GM12878 (cell line): Measurements from ENCODE around the gene CYP1A2. TPM values are rescaled to one million over a fixed set of nuclear protein-coding genes. Genes with fewer than 3 reads are reported as not detected.

Source experiments
- ASH2L ChIP-seq: fragments of 300-600, 200-600 bp; sonication (generic); IDR thresholded peaks from 2 replicates; pipeline ENCODE4 v1.6.1; 2017; ENCODE audit warnings: low read depth, mild to moderate bottlenecking, borderline replicate concordance
- CBFB ChIP-seq: IDR thresholded peaks from 2 replicates; pipeline ENCODE4 v1.6.1; 2016; ENCODE audit warnings: antibody characterized with exemption, low read depth
- CHD4 ChIP-seq: fragments of 200-600 bp; sonication (generic); IDR thresholded peaks from 2 replicates; pipeline ENCODE4 v1.6.1; 2016; ENCODE audit warnings: mild to moderate bottlenecking
- EGR1 ChIP-seq, 2 experiments: IDR thresholded peaks; 1 replicate in 1 of 2; 2 replicates in 1 of 2; pipeline ENCODE4 v1.6.1; 2011 to 2012; ENCODE audit warnings: low read depth in 2 of 2, low read length in 2 of 2, borderline replicate concordance in 1 of 2, mild to moderate bottlenecking in 1 of 2, moderate library complexity in 1 of 2
- GATAD2B ChIP-seq: fragments of 450-650 bp; conservative IDR thresholded peaks from 2 replicates; pipeline ENCODE4 v1.6.1; 2017; ENCODE audit warnings: low read depth, mild to moderate bottlenecking, moderate library complexity
- IKZF2 ChIP-seq, 2 experiments: fragments of 450-650 bp; IDR thresholded peaks; 2 replicates each; pipeline ENCODE4 v1.6.1; 2017; ENCODE audit warnings: mild to moderate bottlenecking in 2 of 2, moderate library complexity in 2 of 2
- MXI1 ChIP-seq: fragments of 150-350 bp; IDR thresholded peaks from 2 replicates; pipeline ENCODE4 v1.6.1; 2011; ENCODE audit warnings: low read depth, mild to moderate bottlenecking, inconsistent platforms, low read length, improper control_type of control experiment
- MYC ChIP-seq: IDR thresholded peaks from 2 replicates; pipeline ENCODE4 v1.6.1; 2011; ENCODE audit warnings: mild to moderate bottlenecking, low read length, moderate library complexity, inconsistent platforms; ENCODE audit not compliant: insufficient read depth, insufficient replicate concordance, insufficient read length, severe bottlenecking
- NBN ChIP-seq: fragments of 450-650 bp; IDR thresholded peaks from 2 replicates; pipeline ENCODE4 v1.6.1; 2016
- NFXL1 ChIP-seq: fragments of 450-650 bp; IDR thresholded peaks from 2 replicates; pipeline ENCODE4 v1.6.1; 2017; ENCODE audit warnings: antibody characterized with exemption, mild to moderate bottlenecking, borderline replicate concordance
- POLR2A ChIP-seq: IDR thresholded peaks from 2 replicates; pipeline ENCODE4 v1.6.1; 2011; ENCODE audit warnings: low read depth, mild to moderate bottlenecking, low read length
- POLR2AphosphoS5 ChIP-seq: IDR thresholded peaks from 2 replicates; pipeline ENCODE4 v1.6.1; 2011; ENCODE audit warnings: mild to moderate bottlenecking, low read length, inconsistent platforms
- RAD51 ChIP-seq: fragments of 450-650 bp; IDR thresholded peaks from 2 replicates; pipeline ENCODE4 v1.6.1; 2016; ENCODE audit warnings: moderate library complexity, mild to moderate bottlenecking, inconsistent platforms
- SMAD1 ChIP-seq: fragments of 450-650 bp; IDR thresholded peaks from 2 replicates; pipeline ENCODE4 v1.6.1; 2018; ENCODE audit warnings: mild to moderate bottlenecking, low read depth; ENCODE audit not compliant: partially characterized antibody
- TBL1XR1 ChIP-seq: IDR thresholded peaks from 2 replicates; pipeline ENCODE4 v1.6.1; 2012; ENCODE audit warnings: low read depth, low read length, improper control_type of control experiment
- ZNF217 ChIP-seq: fragments of 450-650 bp; IDR thresholded peaks from 2 replicates; pipeline ENCODE4 v1.6.1; 2017; ENCODE audit warnings: antibody characterized with exemption, mild to moderate bottlenecking
- ZNF384 ChIP-seq: IDR thresholded peaks from 2 replicates; pipeline ENCODE4 v1.6.1; 2012; ENCODE audit warnings: low read depth, mild to moderate bottlenecking, low read length, improper control_type of control experiment, borderline replicate concordance
- polyA plus RNA-seq, 11 experiments: library from polyadenylated mRNA; depleted of rRNA in 4 of 11; unstranded in 6 of 11; stranded (reverse) in 5 of 11; fragments of >200 nt; fragmentation: Nextera tagmentation in 4 of 11; fragmentation: Illumina TruSeq in 1 of 11; extraction: Ambion mirVana in 4 of 11; extraction: Trizol in 1 of 11; gene quantifications; 1 replicate in 1 of 11; 2 replicates in 10 of 11; pipeline versions ENCODE4 v1.2.1 to v1.2.3, GENCODE V29; 2011 to 2016; ENCODE audit warnings: inconsistent platforms in 2 of 11, missing spikeins in 2 of 11, low read depth in 1 of 11
- total RNA-seq, 4 experiments: library from RNA; depleted of rRNA in 3 of 4; stranded (reverse); fragments of >200 nt in 3 of 4; fragmentation: Illumina TruSeq in 1 of 4; extraction: Trizol in 1 of 4; gene quantifications; 2 replicates each; pipeline versions ENCODE4 v1.2.1 to v1.2.3, GENCODE V29; 2013 to 2021
- TF ChIP-seq, protein P1 (sequence below): IDR thresholded peaks from 2 replicates; pipeline ENCODE4 v1.6.1; 2012; ENCODE audit warnings: improper control_type of control experiment, low read depth, low read length; ENCODE audit not compliant: insufficient replicate concordance
- TF ChIP-seq, protein P2 (sequence below): fragments of 450-650 bp; IDR thresholded peaks from 2 replicates; pipeline ENCODE4 v1.6.1; 2016; ENCODE audit warnings: mild to moderate bottlenecking, moderate library complexity, borderline replicate concordance

The CYP1A2 gene
- total and polyA plus RNA-seq, 10 of the 15 experiments (the other 5 are each of a cell fraction or from before 2014, with no cell fraction given) = 0.03 to 0.09 (median 0.05) TPM; not detected in 7

- TF ChIP-seq MXI1 (peak; percentile 52; the same call in 1 of the 2 replicates), MYC (peak; percentile 39), IKZF2 (IDR thresholded peaks at IDR 0.05) (peak in 1 of 2 experiments; percentile 39; a peak in 2 of 4 replicates), POLR2A (peak; percentile 70), TBL1XR1 (0 out of 2 replicates have a peak, but pooled peaks have one; percentile 27), POLR2AphosphoS5 (peak; percentile 42; the same call in 1 of the 2 replicates), SMAD1 (no peak), CBFB (0 out of 2 replicates have a peak, but pooled peaks have one; percentile 26), NFXL1 (peak; percentile 87; the same call in 1 of the 2 replicates), ASH2L (no peak), ZNF384 (no peak), EGR1 (IDR thresholded peaks at IDR 0.05; ENCODE audit: borderline replicate concordance in 1 of 2, low read depth in 2 of 2, low read length in 2 of 2) (peak in 1 of 2 experiments; percentile 13; a peak in 1 of 3 replicates), CHD4 (no peak), NBN (peak; percentile 57), ZNF217 (peak; percentile 59), RAD51 (peak; percentile 48; the same call in 1 of the 2 replicates), GATAD2B (peak; percentile 24; the same call in 1 of the 2 replicates)
- TF ChIP-seq, protein P1, sequence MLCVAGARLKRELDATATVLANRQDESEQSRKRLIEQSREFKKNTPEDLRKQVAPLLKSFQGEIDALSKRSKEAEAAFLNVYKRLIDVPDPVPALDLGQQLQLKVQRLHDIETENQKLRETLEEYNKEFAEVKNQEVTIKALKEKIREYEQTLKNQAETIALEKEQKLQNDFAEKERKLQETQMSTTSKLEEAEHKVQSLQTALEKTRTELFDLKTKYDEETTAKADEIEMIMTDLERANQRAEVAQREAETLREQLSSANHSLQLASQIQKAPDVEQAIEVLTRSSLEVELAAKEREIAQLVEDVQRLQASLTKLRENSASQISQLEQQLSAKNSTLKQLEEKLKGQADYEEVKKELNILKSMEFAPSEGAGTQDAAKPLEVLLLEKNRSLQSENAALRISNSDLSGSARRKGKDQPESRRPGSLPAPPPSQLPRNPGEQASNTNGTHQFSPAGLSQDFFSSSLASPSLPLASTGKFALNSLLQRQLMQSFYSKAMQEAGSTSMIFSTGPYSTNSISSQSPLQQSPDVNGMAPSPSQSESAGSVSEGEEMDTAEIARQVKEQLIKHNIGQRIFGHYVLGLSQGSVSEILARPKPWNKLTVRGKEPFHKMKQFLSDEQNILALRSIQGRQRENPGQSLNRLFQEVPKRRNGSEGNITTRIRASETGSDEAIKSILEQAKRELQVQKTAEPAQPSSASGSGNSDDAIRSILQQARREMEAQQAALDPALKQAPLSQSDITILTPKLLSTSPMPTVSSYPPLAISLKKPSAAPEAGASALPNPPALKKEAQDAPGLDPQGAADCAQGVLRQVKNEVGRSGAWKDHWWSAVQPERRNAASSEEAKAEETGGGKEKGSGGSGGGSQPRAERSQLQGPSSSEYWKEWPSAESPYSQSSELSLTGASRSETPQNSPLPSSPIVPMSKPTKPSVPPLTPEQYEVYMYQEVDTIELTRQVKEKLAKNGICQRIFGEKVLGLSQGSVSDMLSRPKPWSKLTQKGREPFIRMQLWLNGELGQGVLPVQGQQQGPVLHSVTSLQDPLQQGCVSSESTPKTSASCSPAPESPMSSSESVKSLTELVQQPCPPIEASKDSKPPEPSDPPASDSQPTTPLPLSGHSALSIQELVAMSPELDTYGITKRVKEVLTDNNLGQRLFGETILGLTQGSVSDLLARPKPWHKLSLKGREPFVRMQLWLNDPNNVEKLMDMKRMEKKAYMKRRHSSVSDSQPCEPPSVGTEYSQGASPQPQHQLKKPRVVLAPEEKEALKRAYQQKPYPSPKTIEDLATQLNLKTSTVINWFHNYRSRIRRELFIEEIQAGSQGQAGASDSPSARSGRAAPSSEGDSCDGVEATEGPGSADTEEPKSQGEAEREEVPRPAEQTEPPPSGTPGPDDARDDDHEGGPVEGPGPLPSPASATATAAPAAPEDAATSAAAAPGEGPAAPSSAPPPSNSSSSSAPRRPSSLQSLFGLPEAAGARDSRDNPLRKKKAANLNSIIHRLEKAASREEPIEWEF = no peak
- TF ChIP-seq, protein P2, sequence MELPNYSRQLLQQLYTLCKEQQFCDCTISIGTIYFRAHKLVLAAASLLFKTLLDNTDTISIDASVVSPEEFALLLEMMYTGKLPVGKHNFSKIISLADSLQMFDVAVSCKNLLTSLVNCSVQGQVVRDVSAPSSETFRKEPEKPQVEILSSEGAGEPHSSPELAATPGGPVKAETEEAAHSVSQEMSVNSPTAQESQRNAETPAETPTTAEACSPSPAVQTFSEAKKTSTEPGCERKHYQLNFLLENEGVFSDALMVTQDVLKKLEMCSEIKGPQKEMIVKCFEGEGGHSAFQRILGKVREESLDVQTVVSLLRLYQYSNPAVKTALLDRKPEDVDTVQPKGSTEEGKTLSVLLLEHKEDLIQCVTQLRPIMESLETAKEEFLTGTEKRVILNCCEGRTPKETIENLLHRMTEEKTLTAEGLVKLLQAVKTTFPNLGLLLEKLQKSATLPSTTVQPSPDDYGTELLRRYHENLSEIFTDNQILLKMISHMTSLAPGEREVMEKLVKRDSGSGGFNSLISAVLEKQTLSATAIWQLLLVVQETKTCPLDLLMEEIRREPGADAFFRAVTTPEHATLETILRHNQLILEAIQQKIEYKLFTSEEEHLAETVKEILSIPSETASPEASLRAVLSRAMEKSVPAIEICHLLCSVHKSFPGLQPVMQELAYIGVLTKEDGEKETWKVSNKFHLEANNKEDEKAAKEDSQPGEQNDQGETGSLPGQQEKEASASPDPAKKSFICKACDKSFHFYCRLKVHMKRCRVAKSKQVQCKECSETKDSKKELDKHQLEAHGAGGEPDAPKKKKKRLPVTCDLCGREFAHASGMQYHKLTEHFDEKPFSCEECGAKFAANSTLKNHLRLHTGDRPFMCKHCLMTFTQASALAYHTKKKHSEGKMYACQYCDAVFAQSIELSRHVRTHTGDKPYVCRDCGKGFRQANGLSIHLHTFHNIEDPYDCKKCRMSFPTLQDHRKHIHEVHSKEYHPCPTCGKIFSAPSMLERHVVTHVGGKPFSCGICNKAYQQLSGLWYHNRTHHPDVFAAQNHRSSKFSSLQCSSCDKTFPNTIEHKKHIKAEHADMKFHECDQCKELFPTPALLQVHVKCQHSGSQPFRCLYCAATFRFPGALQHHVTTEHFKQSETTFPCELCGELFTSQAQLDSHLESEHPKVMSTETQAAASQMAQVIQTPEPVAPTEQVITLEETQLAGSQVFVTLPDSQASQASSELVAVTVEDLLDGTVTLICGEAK = peak; percentile 39; the same call in 1 of the 2 replicates
Observed at GRCh38 chr15:74780523-74781430, 32.1 kb downstream of the CYP1A2 start (continued).
